ENCODE results near the gene BHLHE23.
"Not testable (repeated sequence)": the region's sequence is repeated elsewhere in the genome, so short reads cannot be mapped to it uniquely, and the experiment has no call there.

BHLHE23 gene

DNA sequence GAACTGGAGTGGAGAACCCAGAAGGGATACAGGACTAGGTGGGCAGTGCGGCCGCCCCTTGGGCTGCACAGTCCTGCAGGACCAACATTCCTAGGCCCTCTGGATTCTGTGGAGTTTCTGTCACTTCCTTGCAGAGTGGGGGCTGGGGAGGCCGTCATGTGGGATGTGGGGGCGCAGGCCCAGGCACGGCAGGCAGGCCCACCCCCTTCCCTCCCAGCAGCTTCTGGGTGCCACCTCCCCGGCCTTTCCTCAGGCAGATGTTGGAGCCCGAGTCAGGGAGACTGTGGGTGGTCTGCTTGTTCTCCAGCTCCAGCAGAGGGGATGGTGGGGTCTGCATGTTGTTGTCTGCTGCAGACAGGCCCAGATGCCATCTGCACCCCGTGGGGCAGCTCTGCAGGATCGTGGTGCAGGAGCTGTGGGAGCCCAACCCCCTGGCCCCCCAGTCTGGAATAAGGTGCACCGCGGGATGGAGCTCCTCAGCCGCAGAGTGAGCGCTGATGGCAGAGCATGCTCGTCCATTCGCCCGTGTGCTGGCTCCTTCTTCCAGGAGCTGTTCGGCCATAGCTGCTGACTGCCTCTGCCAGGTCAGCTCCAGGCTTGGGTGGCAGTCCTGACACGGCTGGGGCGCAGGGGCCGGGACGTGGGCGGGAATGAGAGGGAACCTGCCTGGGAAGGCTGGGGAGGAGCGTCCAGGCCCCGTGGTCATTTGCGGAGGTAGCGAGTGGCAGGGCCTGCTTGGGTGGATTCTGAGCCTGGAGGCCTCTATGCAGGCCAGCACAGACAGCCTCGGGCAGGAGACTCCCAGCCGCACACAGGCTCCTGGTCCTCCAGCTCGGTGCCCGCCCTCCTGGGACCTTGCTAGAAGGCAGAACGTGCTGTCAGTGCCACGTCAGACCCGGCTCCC, 36.2 kb downstream of the BHLHE23 start:
- no peak for FAIRE-seq

DNA sequence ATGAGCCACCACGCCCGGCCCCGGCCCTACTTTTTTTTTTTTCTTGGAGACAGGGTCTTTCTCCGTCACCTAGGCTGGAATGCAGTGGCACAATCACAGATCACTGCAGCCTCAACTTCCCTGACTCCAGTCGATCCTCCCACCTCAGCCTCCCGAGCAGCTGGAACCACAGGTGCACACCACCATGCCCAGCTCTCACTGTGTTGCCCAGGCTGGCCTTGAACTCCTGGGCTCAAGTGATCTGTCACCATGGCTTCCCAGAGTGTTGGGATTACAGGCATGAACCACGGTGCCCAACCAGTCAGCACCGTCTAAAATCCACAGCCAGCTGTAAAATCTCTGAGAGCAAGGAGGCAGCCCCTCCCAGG, 36.8 kb downstream of the BHLHE23 start:
- FAIRE-seq = no peak

DNA sequence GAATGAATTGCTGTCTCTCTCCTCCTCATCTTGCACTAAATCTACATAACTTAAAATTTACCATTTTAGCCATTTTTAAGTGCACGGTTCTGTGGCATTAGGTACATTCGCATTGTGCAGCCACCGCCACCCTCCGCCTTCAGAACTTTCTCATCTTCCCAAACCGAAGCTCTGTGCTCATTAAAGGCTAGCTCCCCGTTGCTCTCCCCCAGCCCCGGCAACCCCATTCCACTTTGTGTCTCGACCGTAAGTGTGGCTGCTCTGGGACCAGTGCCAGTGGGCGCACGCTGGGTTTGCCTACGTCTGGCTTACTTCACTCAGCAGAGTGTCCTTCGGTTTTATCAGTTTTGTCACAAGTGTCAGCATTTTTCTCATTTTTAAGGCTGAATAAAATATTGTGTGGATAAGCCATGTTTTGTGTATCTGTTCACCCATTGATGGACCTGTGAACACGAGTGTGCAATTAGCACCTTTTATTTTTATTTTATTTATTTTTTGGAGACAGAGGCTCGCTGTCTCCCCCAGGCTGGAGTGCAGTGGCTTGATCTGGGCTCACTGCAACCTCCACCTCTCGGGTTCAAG, 37.5 kb downstream of the BHLHE23 start:
- no peak for FAIRE-seq

DNA sequence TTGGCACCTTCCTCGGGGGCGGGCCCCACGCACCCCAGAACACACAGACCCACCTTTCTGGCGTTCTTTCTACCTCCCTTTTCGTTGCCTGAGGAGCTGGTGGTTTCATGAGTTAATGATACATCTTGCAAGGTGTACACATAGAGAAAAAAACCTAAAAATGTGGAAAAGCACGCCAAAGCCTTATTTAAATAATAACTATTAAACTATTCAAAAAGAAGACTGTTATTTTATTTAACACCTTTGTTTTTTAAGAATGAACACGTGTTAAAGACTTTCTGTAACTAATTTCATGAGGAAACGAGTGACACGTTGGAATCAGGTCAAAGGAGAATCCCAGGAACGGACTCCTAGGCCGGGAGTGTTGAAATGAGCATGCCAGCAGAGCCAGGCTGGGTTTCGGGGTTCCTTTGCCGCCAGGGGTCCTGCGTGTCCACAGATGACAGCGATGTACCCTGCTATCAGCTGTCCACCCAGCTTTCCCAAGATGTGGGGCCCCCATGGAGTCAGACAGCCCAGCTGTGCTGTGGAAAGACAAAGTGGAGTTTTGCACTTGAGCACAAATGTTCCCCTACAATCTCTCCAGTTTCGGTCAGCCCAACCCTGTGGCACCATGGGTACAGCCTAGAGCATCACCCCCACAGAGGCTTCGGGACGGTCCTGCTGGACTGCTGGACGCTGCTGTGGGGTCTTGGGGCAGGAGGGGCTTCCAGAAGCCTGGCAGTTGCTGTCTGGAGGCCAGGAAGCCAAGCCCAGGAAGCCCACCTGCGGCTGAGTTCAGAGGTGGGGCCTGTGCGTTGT, 38.2 kb downstream of the BHLHE23 start:
- no peak for FAIRE-seq

DNA sequence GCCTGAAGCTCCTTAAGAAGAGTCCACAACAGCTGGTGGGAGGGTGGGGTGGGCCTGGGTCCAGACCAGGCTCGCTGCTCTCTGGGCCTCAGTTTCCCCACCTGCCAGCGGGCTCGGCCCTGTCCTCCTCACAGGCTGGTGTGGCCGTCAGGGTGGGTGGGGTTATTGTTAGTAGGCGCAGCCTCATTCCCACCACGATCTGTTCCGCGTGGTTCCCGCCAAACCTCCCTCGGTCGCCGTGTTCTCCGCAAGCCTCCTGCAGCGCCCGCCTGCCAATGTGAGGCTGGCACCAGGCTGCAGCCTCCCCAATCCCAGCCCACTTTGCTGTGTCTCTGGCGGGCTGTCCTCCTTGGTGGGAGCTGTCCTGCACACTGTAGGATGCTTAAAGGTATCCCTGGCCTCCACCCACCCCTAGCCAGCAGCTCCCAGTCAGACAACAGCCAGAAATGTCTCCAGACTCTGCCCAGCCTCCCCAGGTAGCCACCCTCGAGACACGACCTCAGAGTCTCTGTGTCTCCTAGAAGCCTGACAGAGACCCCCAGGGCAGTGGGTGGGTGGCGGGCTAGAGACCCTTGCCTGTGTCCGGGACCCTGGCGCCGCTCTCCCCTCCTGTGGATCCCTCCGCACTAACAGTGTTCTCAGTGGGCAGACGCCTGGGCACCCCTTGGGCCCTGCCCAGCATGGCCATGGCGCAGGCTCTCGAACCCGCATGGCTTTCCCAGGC, 39.0 kb downstream of the BHLHE23 start:
- FAIRE-seq = no peak

DNA sequence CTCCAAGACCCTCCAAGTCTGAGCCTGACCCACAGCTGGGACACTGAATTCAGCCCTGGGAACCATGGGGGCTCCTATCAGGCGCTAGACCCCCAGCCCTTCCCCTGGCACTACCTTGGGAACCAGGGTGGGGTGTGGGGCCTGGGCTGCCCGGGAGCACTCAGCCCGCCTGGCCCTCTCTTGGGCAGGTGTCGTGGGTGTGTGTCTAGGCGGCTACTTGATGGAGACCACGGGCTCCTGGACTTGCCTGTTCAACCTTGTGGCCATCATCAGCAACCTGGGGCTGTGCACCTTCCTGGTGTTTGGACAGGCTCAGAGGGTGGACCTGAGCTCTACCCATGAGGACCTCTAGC, 39.6 kb downstream of the BHLHE23 start:
- no peak for FAIRE-seq

DNA sequence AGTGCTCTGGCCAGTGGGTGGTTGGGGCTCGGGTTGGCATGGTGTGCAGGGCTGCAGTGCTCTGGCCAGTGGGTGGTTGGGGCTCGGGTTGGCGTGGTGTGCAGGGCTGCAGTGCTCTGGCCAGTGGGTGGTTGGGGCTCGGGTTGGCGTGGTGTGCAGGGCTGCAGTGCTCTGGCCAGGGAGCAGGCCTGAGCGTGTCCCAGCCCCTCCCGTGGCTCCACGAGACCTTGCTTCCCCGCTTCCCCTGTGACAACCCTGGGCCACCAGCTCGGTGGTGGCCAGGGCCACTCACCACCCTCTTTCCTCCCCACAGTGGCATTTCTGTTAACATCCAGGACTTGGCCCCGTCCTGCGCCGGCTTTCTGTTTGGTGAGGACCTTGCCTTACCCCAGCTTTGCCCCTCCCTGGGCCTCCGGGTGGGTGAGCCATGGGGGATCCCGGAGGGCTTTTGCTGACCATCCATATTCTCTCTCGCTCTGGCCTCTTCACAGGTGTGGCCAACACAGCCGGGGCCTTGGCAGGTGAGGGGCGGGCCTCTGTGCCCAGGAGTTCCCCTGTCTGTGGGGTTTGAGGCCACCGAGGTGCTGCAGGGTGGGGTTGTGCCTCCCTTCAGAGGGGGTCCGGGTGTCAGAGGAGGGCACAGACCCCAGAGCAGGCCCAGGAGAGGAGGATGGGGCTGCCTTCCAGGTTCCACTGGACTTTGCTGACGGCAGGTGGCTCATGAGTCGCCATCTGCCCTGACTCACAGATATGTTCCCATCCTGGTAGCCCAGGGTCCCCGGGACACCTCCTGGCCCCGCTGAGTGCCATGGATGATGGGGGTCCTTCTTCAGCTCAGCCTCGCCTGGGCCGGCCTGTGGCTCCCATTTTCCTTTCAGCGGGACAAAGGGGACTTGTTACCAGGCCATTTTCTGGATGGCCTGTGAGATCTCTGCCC, 40.3 kb downstream of the BHLHE23 start:
- no peak for FAIRE-seq

DNA sequence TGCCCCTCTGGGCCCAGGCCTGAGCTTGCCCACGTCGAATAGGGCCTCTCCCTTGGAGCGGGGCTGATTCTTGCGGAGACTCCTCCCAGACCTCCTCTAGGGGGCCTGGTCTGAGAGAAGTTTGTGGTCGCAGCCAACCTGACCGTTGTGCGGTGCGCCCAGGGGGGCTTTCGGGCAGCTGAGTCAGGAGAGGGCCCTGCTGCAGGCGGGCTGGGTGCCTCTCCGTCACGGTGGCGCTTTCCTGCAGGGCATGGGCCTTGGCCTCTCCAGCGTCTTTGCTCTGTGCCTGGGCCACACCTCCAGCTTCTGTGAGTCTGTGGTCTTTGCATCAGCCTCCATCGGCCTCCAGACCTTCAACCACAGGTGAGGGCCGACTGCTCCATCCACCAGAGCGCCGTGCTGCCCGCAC, 41.4 kb downstream of the BHLHE23 start:
- no peak for FAIRE-seq

DNA sequence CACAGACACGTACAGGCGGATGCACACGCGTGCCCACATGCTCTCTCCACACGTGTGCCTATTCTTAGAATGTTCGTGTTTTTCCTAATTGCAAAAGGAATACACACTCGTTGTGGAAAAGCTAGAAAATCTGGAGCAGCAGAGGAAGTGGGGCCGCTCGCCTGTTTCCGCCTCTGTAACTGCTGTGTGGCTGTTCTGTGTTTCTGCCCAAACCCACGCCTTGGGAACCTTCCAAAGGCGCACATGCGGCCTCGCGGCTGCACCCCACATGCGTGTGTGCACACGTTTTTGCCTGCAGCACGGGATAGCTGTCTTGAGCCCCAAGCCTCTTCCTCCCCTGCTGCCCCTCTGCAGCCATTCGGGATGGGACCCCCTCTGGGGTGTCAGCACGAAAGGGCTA, 42.1 kb downstream of the BHLHE23 start:
- FAIRE-seq = no peak

DNA sequence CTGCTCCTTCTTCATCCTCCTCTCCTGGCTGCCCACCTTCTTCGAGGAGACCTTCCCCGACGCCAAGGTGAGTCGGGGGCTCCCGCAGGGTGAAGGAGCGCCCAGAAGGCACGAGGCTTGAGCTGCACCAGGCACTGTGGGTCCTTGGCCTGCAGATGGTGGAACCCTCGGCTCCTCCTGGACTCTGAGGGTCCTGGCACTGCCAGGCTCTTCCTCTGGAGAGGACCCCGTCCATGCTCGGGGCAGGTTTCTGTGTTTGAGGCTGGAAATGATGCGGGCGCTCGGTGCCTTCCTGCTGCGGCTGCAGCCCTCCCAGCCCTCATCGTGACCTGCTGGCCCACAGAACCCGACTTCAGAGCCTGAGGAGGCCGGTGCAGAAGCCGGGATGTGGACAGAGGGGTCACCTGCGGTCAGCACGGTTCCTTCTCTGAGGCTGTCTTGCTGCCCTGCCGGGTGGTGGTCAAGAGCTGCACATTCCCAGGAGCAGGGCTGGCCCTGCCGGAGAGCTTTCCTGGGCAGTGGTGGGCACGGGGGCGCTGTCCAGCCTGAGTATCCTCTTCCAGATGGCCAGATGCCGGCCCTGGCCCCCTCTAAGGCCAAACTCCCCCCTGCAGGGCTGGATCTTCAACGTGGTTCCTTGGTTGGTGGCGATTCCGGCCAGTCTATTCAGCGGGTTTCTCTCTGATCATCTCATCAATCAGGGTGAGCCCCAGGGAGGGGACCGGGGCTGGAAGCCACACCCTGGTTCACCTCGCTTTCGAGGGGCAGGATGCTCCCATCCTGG, 43.0 kb downstream of the BHLHE23 start:
- FAIRE-seq = no peak

DNA sequence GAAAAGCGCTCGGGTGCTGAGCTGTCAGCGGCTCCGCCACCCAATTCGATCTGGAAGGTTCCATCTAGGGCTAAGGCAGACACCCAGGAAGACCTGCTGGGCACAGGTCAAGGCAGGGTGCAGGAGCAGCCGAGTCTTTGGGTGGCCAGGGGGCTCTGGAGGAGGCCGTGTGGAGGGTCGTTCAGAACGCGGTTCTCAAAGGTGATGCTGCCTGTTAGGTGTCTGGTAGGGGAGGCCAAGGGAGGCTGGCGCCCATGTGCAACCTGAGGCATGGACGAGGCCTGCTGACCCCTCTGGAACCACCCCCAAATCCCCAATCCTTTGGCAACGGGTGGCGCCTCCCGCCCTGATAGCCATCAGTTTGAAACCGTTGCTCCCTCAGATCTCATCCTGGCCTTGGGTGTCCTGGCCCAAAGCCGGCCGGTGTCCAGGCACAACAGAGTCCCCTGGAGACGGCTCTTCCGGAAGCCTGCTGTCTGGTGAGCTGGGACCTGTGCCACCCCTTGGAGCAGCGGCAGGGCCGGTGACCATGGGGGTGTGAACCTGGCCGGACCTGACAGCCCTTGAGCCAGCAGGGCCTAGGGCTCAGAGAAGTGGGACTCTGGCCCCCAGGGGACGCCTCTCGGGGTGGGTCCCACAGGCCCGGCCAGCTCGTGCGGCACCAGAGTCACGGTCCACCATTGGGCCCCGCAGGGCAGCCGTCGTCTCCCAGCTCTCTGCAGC, 43.7 kb downstream of the BHLHE23 start:
- FAIRE-seq = no peak

DNA sequence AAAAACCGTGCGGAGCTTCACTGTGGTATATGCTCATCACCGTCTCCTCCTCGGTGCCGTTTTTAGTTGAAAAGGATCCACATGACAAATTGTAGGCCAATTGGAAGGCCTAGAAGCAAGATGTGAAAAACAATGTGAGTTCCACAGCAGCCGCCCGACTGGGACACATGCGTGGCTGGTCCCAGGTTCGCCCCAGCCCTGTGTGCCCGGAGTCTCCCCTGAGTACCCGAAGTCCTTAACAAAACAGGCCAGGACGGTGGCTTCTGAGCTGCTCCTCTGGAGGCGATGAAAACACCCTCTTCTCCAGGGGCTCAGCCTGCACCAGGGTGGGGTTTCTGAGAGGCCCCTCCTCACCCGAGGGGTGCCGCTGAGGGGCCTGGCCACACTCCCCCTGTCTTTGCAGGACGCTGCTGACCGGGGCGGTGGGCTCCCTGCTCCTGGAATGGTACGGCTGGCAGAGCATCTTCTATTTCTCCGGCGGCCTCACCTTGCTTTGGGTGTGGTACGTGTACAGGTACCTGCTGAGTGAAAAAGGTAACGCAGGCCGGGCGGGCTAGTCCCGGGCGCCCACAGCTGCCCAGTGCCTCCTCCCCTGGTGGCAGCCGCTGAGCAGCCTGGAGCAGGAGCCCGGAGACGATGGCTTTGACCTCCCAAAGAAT, 44.4 kb downstream of the BHLHE23 start:
- no peak for FAIRE-seq

DNA sequence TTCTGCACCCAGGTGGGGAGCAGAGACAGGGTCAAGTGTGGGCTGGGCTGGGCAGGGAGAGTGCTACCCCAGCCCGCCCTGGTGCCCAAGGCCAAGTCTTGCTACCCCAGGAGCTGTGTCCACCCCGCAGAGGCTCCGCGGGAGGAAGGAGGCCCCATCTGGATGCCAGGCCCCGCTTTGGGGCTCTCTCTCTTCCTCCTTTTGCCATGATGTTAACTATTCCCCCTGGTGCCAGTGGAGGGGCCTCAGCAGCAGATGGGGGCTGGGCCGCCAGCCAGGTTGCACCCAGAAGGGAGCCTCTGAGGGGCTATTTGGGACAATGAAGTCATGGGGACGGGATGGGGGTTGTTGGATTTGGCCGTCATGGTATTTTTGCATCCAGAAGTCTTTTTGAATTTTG, 45.0 kb downstream of the BHLHE23 start:
- no peak for FAIRE-seq

DNA sequence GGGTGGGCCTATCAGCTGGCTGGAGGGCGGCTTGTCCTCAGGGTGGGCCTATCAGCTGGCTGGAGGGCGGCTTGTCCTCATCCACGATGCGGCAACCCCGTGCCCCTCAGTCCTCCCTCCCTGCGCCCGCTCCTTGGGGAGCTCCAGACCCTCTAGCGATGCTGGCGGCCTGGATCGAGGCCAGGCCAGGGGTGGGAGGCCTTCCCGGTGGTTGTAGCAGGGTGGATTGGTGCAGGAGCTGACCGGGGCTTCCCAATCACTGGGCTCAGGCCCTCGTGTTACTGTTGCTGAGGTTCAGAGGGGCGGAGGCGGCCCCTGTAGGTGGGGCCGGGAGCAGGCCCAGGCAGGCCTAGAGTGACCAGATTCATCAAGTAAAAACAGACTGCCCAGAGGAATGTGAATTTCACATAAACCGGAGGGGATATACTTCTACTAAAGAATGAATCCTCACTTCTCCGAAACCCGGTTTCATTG, 45.4 kb downstream of the BHLHE23 start:
- FAIRE-seq = no peak

DNA sequence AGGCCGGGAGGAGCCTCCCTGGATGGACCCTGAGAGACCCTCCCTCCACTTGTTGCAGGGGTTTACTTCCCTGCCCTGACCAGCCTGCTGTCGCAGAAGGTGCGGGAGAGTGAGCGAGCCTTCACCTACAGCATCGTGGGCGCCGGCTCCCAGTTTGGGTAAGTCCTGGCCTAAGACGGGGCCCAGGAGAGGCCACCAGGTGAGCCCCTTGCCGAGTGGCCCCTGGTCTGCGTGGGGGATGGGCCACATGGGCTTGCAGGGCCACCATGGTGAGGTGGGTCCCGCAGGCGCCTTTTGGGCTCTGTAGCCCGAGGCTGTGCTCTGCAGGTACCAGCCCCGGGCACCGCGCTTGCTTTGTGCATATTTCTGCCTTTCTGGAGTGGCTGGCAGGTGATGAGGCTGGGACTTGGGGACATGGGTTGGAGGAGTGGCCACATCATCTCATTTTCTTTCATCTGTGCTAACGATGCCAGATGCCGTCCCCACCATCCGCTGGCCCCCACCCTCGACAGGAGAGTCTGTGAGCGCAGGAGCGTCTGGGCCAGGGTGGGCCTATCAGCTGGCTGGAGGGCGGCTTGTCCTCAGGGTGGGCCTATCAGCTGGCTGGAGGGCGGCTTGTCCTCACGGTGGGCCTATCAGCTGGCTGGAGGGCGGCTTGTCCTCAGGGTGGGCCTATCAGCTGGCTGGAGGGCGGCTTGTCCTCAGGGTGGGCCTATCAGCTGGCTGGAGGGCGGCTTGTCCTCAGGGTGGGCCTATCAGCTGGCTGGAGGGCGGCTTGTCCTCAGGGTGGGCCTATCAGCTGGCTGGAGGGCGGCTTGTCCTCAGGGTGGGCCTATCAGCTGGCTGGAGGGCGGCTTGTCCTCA, 46.1 kb downstream of the BHLHE23 start:
- FAIRE-seq = not testable (repeated sequence)

DNA sequence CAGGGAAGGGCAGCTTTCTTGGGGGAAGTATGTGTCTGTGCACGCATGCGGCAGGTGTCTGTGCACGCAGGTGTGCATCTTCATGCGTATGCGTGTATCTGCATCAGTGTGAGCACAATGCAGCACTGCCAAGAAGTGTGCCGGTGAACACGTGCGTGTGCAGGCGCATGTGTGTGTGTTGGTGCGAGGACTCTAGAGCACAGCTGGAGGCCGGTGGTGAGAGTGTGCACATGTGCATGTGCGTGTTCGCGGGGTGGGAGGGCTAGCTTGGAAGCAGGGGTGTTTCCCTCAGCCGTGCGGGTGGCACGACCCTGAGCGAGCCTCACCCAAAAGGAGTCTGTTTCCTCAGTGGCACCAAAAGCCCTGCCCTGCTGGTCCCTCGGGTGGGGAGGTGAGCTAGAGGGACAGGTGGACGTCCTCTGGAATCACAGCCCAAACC, 46.7 kb downstream of the BHLHE23 start:
- FAIRE-seq = no peak

DNA sequence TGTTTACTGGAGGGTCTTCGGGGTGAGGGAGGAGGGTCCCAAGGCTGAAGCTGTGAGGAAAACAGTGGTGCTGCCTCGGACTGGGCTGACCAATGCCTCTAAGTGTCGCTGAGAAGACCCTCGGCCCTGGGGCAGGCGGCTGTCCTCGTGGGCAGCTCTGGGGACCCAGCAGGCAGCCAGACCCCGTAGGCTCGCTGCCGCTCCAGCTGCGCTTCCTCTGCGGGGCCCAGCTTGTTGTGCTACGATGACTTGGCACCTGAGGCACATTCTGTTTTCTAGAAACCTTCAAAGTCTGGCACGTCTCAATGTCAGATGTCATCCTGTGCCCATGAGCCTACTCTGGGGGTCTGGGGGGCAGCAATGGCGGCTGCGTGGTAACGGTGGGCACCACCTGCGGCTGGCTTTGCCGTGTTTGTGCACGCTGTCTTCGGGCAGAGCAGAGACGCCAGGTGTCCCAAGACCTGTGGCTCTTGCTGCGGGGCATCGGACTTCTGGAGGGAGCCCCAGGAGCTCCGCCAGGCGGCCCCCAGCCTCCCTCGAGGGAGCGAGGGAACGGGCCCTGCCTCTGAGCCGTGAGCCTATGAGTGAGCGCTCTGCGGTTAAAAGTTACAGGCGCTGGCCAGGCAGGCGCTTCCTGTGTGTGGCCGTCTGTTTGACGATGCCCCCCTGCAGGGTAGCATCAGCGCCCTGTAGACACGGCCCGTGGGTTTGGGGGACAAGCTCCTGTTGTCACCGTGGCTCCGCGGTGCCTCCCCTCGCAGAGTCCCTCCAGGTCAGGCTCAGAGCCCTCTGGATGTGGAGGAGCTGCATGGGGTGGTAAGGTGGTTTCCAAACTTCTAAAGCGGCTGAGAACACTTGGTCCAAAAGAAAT, 47.4 kb downstream of the BHLHE23 start:
- FAIRE-seq = no peak

Measured in TTC549 (cell line).